Liver (tissue), 9 donors: ENCODE measurements around the gene SLC25A17. TPM values are rescaled to one million over a fixed set of nuclear protein-coding genes. Genes with fewer than 3 reads are reported as not detected.
"Not testable (repeated sequence)": the region's sequence is repeated elsewhere in the genome, so short reads cannot be mapped to it uniquely, and the experiment has no call there.

Experiments
- DNase-seq: peaks from one replicate; pipeline ENCODE4 v3.0.0-alpha.2; 2017; ENCODE audit warnings: low spot score
- H3K27ac ChIP-seq, 2 donors: one replicate each; pipeline ENCODE4 v1.7.0; 2013; ENCODE audit warnings: inconsistent platforms in 2 of 2, low read length in 2 of 2, control low read depth in 1 of 2, low read depth in 1 of 2, mild to moderate bottlenecking in 1 of 2
- H3K27me3 ChIP-seq, 4 donors: one replicate each; pipeline versions ENCODE4 v1.6.1 to v1.7.0; 2013; ENCODE audit warnings: low read length in 3 of 4, inconsistent platforms in 1 of 4, mild to moderate bottlenecking in 1 of 4, moderate library complexity in 1 of 4; ENCODE audit not compliant: control insufficient read depth in 4 of 4, insufficient read depth in 4 of 4
- H3K36me3 ChIP-seq, 4 donors: one replicate each; pipeline versions ENCODE4 v1.6.1 to v1.7.0; 2013; ENCODE audit warnings: low read length in 3 of 4, mild to moderate bottlenecking in 3 of 4, low read depth in 1 of 4, moderate library complexity in 1 of 4; ENCODE audit not compliant: control insufficient read depth in 4 of 4, insufficient read depth in 3 of 4
- H3K4me1 ChIP-seq, 4 donors: one replicate each; pipeline versions ENCODE4 v1.6.1 to v1.7.0; 2013; ENCODE audit warnings: low read length in 3 of 4, mild to moderate bottlenecking in 3 of 4, moderate library complexity in 1 of 4; ENCODE audit not compliant: control insufficient read depth in 4 of 4, insufficient read depth in 4 of 4
- H3K4me3 ChIP-seq, 3 donors: one replicate each; pipeline versions ENCODE4 v1.6.1 to v1.7.0; 2013; ENCODE audit warnings: low read length in 3 of 3, control low read depth in 1 of 3, low read depth in 1 of 3, mild to moderate bottlenecking in 1 of 3
- H3K9ac ChIP-seq, 2 donors: one replicate each; pipeline ENCODE4 v1.7.0; 2013; ENCODE audit warnings: low read length in 2 of 2, mild to moderate bottlenecking in 2 of 2, moderate library complexity in 2 of 2, control low read depth in 1 of 2, low read depth in 1 of 2
- H3K9me3 ChIP-seq, 4 donors: one replicate each; pipeline versions ENCODE4 v1.6.1 to v1.7.0; 2013; ENCODE audit warnings: low read length in 3 of 4; ENCODE audit not compliant: control insufficient read depth in 4 of 4
- ATF3 ChIP-seq: IDR thresholded peaks from 2 replicates; pipeline ENCODE4 v1.6.1; 2016; ENCODE audit warnings: antibody characterized with exemption
- EGR1 ChIP-seq, 2 donors: IDR thresholded peaks; 2 replicates each; pipeline ENCODE4 v1.6.1; 2016 to 2018; ENCODE audit warnings: antibody characterized with exemption in 2 of 2, low read depth in 2 of 2
- FOXA1 ChIP-seq: IDR thresholded peaks from 2 replicates; pipeline ENCODE4 v1.6.1; 2016; ENCODE audit warnings: antibody characterized with exemption
- FOXA2 ChIP-seq: IDR thresholded peaks from 2 replicates; pipeline ENCODE4 v1.6.1; 2016; ENCODE audit warnings: antibody characterized with exemption
- GABPA ChIP-seq, 2 donors: IDR thresholded peaks in 1 of 2; conservative IDR thresholded peaks in 1 of 2; 2 replicates each; pipeline ENCODE4 v1.6.1; 2016; ENCODE audit warnings: antibody characterized with exemption in 2 of 2, mild to moderate bottlenecking in 1 of 2, moderate library complexity in 1 of 2
- HNF4A ChIP-seq, 2 donors: conservative IDR thresholded peaks; 2 replicates each; pipeline ENCODE4 v1.6.1; 2016; ENCODE audit warnings: antibody characterized with exemption in 2 of 2, mild to moderate bottlenecking in 2 of 2
- JUND ChIP-seq, 2 donors: IDR thresholded peaks; 2 replicates each; pipeline ENCODE4 v1.6.1; 2016; ENCODE audit warnings: antibody characterized with exemption in 2 of 2
- RAD21 ChIP-seq, 2 donors: IDR thresholded peaks; 2 replicates each; pipeline ENCODE4 v1.6.1; 2016; ENCODE audit warnings: antibody characterized with exemption in 2 of 2, mild to moderate bottlenecking in 2 of 2
- RXRA ChIP-seq, 2 donors: IDR thresholded peaks; 2 replicates each; pipeline ENCODE4 v1.6.1; 2017 to 2018; ENCODE audit warnings: antibody characterized with exemption in 2 of 2, mild to moderate bottlenecking in 1 of 2
- SP1 ChIP-seq: IDR thresholded peaks from 2 replicates; pipeline ENCODE4 v1.6.1; 2018; ENCODE audit warnings: antibody characterized with exemption, mild to moderate bottlenecking
- TAF1 ChIP-seq: conservative IDR thresholded peaks from 2 replicates; pipeline ENCODE4 v1.6.1; 2016; ENCODE audit warnings: antibody characterized with exemption, mild to moderate bottlenecking
- YY1 ChIP-seq: IDR thresholded peaks from 2 replicates; pipeline ENCODE4 v1.6.1; 2016; ENCODE audit warnings: antibody characterized with exemption, mild to moderate bottlenecking
- WGBS: extraction: QIAGEN DNeasy Blood & Tissue Kit; methylation state at CpG from one replicate; pipeline ENCODE4 v1.1.7; 2013; 5-methylcytosine and 5-hydroxymethylcytosine counted together
- polyA plus RNA-seq, 2 donors: library from polyadenylated mRNA; stranded (reverse) in 1 of 2; unstranded in 1 of 2; fragments of 200-250 nt in 1 of 2; fragments of >200 nt in 1 of 2; fragmentation: Nextera tagmentation in 1 of 2; extraction: Ambion mirVana in 1 of 2; gene quantifications; one replicate each; pipeline versions ENCODE4 v1.2.1 to v1.2.3, GENCODE V29; 2013 to 2015
- total RNA-seq, 2 donors: library from RNA; depleted of rRNA; stranded (reverse); fragments of >200 nt; gene quantifications; one replicate each; pipeline ENCODE4 v1.2.3, GENCODE V29; 2014
- TF ChIP-seq, protein P1 (sequence below): IDR thresholded peaks from 2 replicates; pipeline ENCODE4 v1.6.1; 2016; ENCODE audit warnings: antibody characterized with exemption
- donor health status: healthy.
- donor health status: healthy.
- donor health status: healthy.
- donor health status: healthy.
- donor health status: healthy.

SLC25A17 gene
- total and polyA plus RNA-seq, 4 donors = 7.3 to 17.5 (median 11.2) TPM

GRCh38 chr22:40791241-40791640 is 27.9 kb downstream of the SLC25A17 start:
- no peaks in the 10 kb centered on the region for H3K9me3 ChIP-seq
- no peak overlapping the region for H3K4me3 ChIP-seq
- H3K27me3 ChIP-seq = no peaks in the 10 kb centered on the region
- no peak for DNase-seq
- H3K4me1 ChIP-seq = peaks cover 0 to 6% (median 4%) of the 10 kb centered on the region in 4 donors
- no peak overlapping the region for H3K9ac ChIP-seq
- H3K36me3 ChIP-seq = peaks cover 3 to 8% (median 4%) of the 10 kb centered on the region in 4 donors
- no peak overlapping the region for H3K27ac ChIP-seq
- no peak for TF ChIP-seq RAD21 (IDR thresholded peaks at IDR 0.05)
- no peak for TF ChIP-seq HNF4A (conservative IDR thresholded peaks at IDR 0.05)
- no peak for TF ChIP-seq EGR1 (IDR thresholded peaks at IDR 0.05; ENCODE audit: low read depth in 2 of 2)
- no peak for TF ChIP-seq TAF1
- no peak for TF ChIP-seq GABPA (IDR thresholded peaks at IDR 0.05 in 1 of 2, conservative IDR thresholded peaks at IDR 0.05 in 1 of 2)

GRCh38 chr22:40789131-40789530 is 30.0 kb downstream of the SLC25A17 start:
- no peaks in the 10 kb centered on the region for H3K27me3 ChIP-seq
- H3K27ac ChIP-seq = no peak overlapping the region
- no peak for TF ChIP-seq SP1
- no peak for TF ChIP-seq EGR1 (IDR thresholded peaks at IDR 0.05; ENCODE audit: low read depth in 2 of 2)
- peaks cover 3 to 8% (median 4%) of the 10 kb centered on the region in 4 donors for H3K36me3 ChIP-seq
- WGBS = 98% methylated on average over 22 of the region's 22 CpGs
- peaks cover 0 to 6% (median 4%) of the 10 kb centered on the region in 4 donors for H3K4me1 ChIP-seq
- no peak overlapping the region for H3K9ac ChIP-seq
- no peak overlapping the region for H3K4me3 ChIP-seq
- DNase-seq = no peak
- H3K9me3 ChIP-seq = no peaks in the 10 kb centered on the region

DNA sequence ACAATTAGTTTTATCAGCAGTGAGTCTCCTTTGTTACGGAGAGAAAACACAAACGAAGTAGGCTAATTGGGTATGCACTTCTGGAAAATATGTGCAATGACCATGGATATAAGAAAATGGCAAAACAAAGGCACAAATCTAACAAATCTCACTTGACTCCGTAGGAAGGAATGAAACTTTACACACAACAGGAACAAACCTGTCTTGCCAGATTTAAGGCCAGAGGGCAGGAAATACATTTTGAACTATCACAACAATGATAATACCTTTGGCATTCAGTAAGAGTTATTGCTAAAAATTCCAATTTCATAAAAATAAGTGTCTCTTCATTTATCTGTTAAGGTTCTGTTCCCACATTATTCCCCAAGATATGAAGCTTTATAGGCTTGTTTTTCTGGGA is 36.6 kb downstream of the SLC25A17 start:
- DNase-seq = no peak
- H3K27ac ChIP-seq = no peak overlapping the region
- TF ChIP-seq JUND (IDR thresholded peaks at IDR 0.05) = no peak
- TF ChIP-seq FOXA2 = no peak
- TF ChIP-seq TAF1 = no peak
- no peak for TF ChIP-seq RXRA (IDR thresholded peaks at IDR 0.05)
- TF ChIP-seq, protein P1, sequence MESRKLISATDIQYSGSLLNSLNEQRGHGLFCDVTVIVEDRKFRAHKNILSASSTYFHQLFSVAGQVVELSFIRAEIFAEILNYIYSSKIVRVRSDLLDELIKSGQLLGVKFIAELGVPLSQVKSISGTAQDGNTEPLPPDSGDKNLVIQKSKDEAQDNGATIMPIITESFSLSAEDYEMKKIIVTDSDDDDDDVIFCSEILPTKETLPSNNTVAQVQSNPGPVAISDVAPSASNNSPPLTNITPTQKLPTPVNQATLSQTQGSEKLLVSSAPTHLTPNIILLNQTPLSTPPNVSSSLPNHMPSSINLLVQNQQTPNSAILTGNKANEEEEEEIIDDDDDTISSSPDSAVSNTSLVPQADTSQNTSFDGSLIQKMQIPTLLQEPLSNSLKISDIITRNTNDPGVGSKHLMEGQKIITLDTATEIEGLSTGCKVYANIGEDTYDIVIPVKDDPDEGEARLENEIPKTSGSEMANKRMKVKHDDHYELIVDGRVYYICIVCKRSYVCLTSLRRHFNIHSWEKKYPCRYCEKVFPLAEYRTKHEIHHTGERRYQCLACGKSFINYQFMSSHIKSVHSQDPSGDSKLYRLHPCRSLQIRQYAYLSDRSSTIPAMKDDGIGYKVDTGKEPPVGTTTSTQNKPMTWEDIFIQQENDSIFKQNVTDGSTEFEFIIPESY = no peak
- no peak for TF ChIP-seq YY1
- TF ChIP-seq FOXA1 = no peak
- TF ChIP-seq ATF3 = no peak
- H3K4me1 ChIP-seq = no peaks in the 10 kb centered on the region
- WGBS = 91% methylated on average over 3 of the region's 3 CpGs
- H3K9ac ChIP-seq = no peak overlapping the region
- no peaks in the 10 kb centered on the region for H3K27me3 ChIP-seq
- H3K9me3 ChIP-seq = no peaks in the 10 kb centered on the region
- H3K4me3 ChIP-seq = no peak overlapping the region
- H3K36me3 ChIP-seq = peaks cover 2 to 14% (median 12%) of the 10 kb centered on the region in 4 donors

DNA sequence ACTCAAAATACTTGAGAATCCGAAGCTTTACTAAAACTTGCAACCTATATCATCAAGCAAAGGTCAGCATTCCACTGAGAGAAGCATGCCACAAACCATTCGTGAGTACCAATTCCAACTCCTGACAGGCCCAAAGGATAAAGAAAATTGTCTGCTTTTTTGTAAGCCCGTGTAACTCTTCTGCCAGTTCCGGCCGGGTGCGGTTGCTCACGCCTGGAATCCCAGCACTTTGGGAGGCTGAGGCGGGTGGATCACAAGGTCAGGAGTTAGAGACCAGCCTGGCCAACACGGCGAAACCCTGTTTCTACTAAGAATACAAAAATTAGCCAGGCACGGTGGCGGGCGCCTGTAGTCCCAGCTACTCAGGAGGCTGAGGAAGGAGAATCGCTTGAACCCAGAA is 37.4 kb downstream of the SLC25A17 start:
- peaks cover 4 to 18% (median 16%) of the 10 kb centered on the region in 4 donors for H3K36me3 ChIP-seq
- H3K27me3 ChIP-seq, H3K9me3 ChIP-seq, H3K4me1 ChIP-seq, H3K27ac ChIP-seq, H3K4me3 ChIP-seq, H3K9ac ChIP-seq, DNase-seq: not testable (repeated sequence)
- 99% methylated on average over 14 of the region's 14 CpGs for WGBS
